PC-9 (cell line): ENCODE measurements around the gene RBM19. TPM values are rescaled to one million over a fixed set of nuclear protein-coding genes. Genes with fewer than 3 reads are reported as not detected.
"Not testable (repeated sequence)": the region's sequence is repeated elsewhere in the genome, so short reads cannot be mapped to it uniquely, and the experiment has no call there.

Source experiments
- BruUV-seq: library from RNA; stranded (reverse); fragments of 400-500 nt; replicated peaks from 2 replicates; lab custom pipeline; 2021; lab: Mats Ljungman, UMichigan
- CTCF ChIA-PET: fragments of 300-600 bp; sonication (Branson Sonifier 250); formaldehyde crosslinking; loops from one replicate; lab custom pipeline; 2022; ENCODE audit warnings: antibody characterized with exemption; lab: Charles Lee
- POLR2A ChIA-PET: fragments of 300-600 bp; sonication (Branson Sonifier 250); formaldehyde crosslinking; loops from one replicate; lab custom pipeline; 2022; ENCODE audit warnings: antibody characterized with exemption; ENCODE audit not compliant: unreplicated experiment; lab: Charles Lee
- DNase-seq, 2 experiments: peaks; one replicate each; pipeline versions ENCODE4 v3.0.0 to v3.0.0-alpha.2; 2015 to 2022; ENCODE audit warnings: mixed read lengths in 1 of 2
- H2AFZ ChIP-seq: fragments of 200-600 bp; sonication (generic); 2 replicates; pipeline ENCODE4 v1.8.1; 2017; ENCODE audit warnings: antibody characterized with exemption
- H3F3A ChIP-seq: fragments of 200-600 bp; sonication (generic); 2 replicates; pipeline ENCODE4 v1.8.1; 2017; ENCODE audit warnings: antibody characterized with exemption, mild to moderate bottlenecking, low read depth; ENCODE audit not compliant: insufficient read depth
- H3K27ac ChIP-seq: fragments of 200-600 bp; sonication (generic); 2 replicates; pipeline ENCODE4 v1.6.1; 2016; ENCODE audit warnings: mixed run types
- H3K27me3 ChIP-seq: fragments of 200-600 bp; sonication (generic); 2 replicates; pipeline ENCODE4 v1.6.1; 2016; ENCODE audit warnings: low read depth, mixed run types; ENCODE audit not compliant: insufficient read depth
- H3K36me3 ChIP-seq: fragments of 200-600 bp; sonication (generic); 2 replicates; pipeline ENCODE4 v1.6.1; 2016; ENCODE audit warnings: low read depth, mixed run types
- H3K4me1 ChIP-seq: fragments of 200-600 bp; sonication (generic); replicated peaks from 2 replicates; pipeline ENCODE4 v1.6.1; 2016; ENCODE audit warnings: mixed run types; ENCODE audit not compliant: insufficient read depth
- H3K4me2 ChIP-seq: fragments of 200-600 bp; sonication (generic); 2 replicates; pipeline ENCODE4 v1.6.1; 2017; ENCODE audit warnings: mixed run types
- H3K4me3 ChIP-seq: fragments of 200-600 bp; sonication (generic); 2 replicates; pipeline ENCODE4 v1.6.1; 2016; ENCODE audit warnings: mixed run types
- H3K79me2 ChIP-seq: fragments of 200-600 bp; sonication (generic); 2 replicates; pipeline ENCODE4 v1.6.1; 2017; ENCODE audit warnings: low read depth, mixed run types
- H3K9me2 ChIP-seq: fragments of 200-600 bp; sonication (generic); 2 replicates; pipeline ENCODE4 v1.8.1; 2017; ENCODE audit warnings: mild to moderate bottlenecking; ENCODE audit not compliant: insufficient read depth
- H3K9me3 ChIP-seq: fragments of 200-600 bp; sonication (generic); 2 replicates; pipeline ENCODE4 v1.8.1; 2016; ENCODE audit warnings: low read depth; ENCODE audit not compliant: insufficient read depth
- H4K20me1 ChIP-seq: fragments of 200-600 bp; sonication (generic); 2 replicates; pipeline ENCODE4 v1.8.1; 2017; ENCODE audit not compliant: insufficient read depth
- EZH2 ChIP-seq: fragments of 200-600 bp; sonication (generic); IDR thresholded peaks from 2 replicates; pipeline ENCODE4 v1.8.0; 2017; ENCODE audit warnings: antibody characterized with exemption, low read depth
- intact Hi-C: fragments of 100-400 bp; cut with micrococcal nuclease; formaldehyde crosslinking; loops from one replicate; pipeline ENCODE4 v1.10.0; 2022; ENCODE audit not compliant: unreplicated experiment
- total RNA-seq: library from RNA; stranded (reverse); gene quantifications from 2 replicates; pipeline ENCODE4 v1.2.3, GENCODE V29; 2021
- TF ChIP-seq, protein P1 (sequence below): fragments of 200-600 bp; sonication (generic); conservative IDR thresholded peaks from 2 replicates; pipeline ENCODE4 v1.6.1; 2017; ENCODE audit warnings: mixed run types, antibody characterized with exemption, mild to moderate bottlenecking, moderate library complexity

RBM19 gene
- total RNA-seq, 1 experiment from 2014 or later: 23.8 TPM

DNA sequence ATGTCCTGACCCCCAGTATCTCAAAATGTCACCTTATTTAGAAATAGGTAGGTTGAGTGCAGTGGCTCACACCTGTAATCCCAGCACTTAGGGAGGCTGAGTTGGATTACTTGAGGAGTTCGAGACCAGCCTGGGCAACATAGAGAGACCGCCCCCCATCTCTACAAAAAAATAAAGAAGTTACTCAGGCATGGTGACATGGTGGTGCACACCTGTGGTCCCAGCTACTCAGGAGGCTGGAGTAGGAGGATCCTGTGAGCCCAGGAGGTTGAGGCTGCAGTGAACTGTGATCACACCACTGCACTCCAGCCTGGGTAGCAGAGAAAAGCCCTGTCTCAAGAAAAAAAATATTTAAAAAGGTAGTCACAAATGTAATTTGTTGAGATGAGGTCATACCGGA is 27.9 kb upstream of the RBM19 start:
- H3K79me2 ChIP-seq: no peaks in the 10 kb centered on the region
- H3K27ac ChIP-seq: no peak overlapping the region
- TF ChIP-seq, protein P1, sequence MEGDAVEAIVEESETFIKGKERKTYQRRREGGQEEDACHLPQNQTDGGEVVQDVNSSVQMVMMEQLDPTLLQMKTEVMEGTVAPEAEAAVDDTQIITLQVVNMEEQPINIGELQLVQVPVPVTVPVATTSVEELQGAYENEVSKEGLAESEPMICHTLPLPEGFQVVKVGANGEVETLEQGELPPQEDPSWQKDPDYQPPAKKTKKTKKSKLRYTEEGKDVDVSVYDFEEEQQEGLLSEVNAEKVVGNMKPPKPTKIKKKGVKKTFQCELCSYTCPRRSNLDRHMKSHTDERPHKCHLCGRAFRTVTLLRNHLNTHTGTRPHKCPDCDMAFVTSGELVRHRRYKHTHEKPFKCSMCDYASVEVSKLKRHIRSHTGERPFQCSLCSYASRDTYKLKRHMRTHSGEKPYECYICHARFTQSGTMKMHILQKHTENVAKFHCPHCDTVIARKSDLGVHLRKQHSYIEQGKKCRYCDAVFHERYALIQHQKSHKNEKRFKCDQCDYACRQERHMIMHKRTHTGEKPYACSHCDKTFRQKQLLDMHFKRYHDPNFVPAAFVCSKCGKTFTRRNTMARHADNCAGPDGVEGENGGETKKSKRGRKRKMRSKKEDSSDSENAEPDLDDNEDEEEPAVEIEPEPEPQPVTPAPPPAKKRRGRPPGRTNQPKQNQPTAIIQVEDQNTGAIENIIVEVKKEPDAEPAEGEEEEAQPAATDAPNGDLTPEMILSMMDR: no peak
- TF ChIP-seq EZH2: no peak
- no peak overlapping the region for H2AFZ ChIP-seq
- H3K9me3 ChIP-seq: no peaks in the 10 kb centered on the region
- ChIA-PET CTCF (no interaction called here), POLR2A (no interaction called here)
- no peaks in the 10 kb centered on the region for H3K9me2 ChIP-seq
- no peak overlapping the region for H3K4me2 ChIP-seq
- DNase-seq: no peak
- intact Hi-C loops: no loop called here
- no peaks in the 10 kb centered on the region for H3K4me1 ChIP-seq
- H3K36me3 ChIP-seq: no peaks in the 10 kb centered on the region
- H3F3A ChIP-seq: no peaks in the 10 kb centered on the region
- H3K4me3 ChIP-seq: no peak overlapping the region
- BruUV-seq: no TSS peak
- H3K27me3 ChIP-seq: peaks cover 80% of the 10 kb centered on the region
- H4K20me1 ChIP-seq: no peaks in the 10 kb centered on the region

DNA sequence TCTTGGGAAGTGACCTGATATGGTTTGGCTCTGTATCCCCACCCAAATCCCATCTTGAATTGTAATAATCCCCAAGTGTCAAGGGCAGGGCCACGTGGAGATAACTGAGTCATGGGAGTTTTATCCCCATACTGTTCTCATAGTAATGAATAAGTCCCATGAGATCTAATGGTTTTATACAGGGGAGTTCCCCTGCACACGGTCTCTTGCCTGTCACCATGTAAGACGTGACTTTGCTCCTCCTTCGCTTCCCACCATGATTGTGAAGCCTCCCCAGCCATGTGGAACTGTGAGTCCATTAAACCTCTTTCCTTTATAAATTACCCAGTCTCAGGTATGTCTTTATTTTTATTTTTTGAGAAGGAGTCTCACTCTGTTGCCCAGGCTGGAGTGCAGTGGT is 26.6 kb upstream of the RBM19 start:
- POLR2A ChIA-PET, H3K4me1 ChIP-seq, intact Hi-C loops, H3K79me2 ChIP-seq, H3K9me2 ChIP-seq, H3K9me3 ChIP-seq, H3F3A ChIP-seq, H3K4me2 ChIP-seq, H3K27ac ChIP-seq, H2AFZ ChIP-seq, H3K4me3 ChIP-seq, DNase-seq, CTCF ChIA-PET, BruUV-seq, H3K36me3 ChIP-seq, H4K20me1 ChIP-seq: not testable (repeated sequence)
- H3K27me3 ChIP-seq: peaks cover 80% of the 10 kb centered on the region

DNA sequence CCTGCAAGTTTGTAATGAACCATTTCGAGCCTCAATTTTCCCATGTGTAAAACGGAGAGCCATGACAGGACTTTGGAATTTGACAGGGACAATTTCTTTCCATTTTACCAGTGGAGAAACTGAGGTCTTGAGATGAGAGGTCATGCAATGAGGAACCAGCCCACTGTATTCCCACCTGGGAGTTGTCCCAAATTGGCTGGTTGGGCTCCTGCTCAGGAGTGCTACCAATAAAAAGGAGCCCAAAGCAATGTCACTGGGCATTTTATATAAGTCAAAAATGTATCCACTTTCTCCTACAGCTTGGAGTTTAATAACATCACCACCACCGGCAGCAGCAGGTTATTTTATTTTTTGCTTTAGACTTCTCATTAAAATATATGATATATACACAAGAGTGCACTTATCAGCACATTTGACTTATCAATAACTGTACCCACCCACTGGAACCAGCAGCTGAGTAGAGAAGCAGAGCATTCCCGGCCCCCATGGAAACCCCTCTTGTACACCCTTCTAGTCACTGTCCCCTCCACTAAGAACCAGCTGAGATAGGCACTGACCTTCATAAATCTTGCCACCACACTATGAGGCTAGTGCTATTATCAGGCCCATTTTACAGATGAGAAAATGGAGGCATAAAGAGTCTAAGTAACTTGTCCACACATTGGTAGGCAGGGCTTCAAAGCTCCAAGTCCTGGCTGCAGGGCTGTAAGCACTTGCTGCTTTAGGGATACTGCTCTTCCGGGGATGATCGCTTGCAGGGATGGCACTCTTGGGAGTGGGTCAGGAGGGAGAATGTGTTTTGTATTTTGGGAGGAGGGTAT is 25.3 kb upstream of the RBM19 start:
- H3K27ac ChIP-seq: no peak overlapping the region
- H3K4me1 ChIP-seq: no peaks in the 10 kb centered on the region
- POLR2A ChIA-PET: no interaction called here
- H3K9me2 ChIP-seq: no peaks in the 10 kb centered on the region
- no peak for DNase-seq
- no peaks in the 10 kb centered on the region for H3F3A ChIP-seq
- H3K9me3 ChIP-seq: no peaks in the 10 kb centered on the region
- no TSS peak for BruUV-seq
- peaks cover 80% of the 10 kb centered on the region for H3K27me3 ChIP-seq
- H3K36me3 ChIP-seq: no peaks in the 10 kb centered on the region
- no peak for TF ChIP-seq EZH2
- TF ChIP-seq, protein P1: no peak
- intact Hi-C loops: no loop called here
- H3K4me3 ChIP-seq: no peak overlapping the region
- H2AFZ ChIP-seq: no peak overlapping the region
- CTCF ChIA-PET: no interaction called here
- H4K20me1 ChIP-seq: no peaks in the 10 kb centered on the region
- H3K4me2 ChIP-seq: no peak overlapping the region
- H3K79me2 ChIP-seq: no peaks in the 10 kb centered on the region
